Gastroesophageal sphincter (tissue), 4 donors: ENCODE results near the gene ZNF280C. TPM values are rescaled to one million over a fixed set of nuclear protein-coding genes. Genes with fewer than 3 reads are reported as not detected.

Experiments
- ATAC-seq: fragments of 150-250 bp; one replicate; pipeline ENCODE4 v1.9.1; 2016; ENCODE audit warnings: mild to moderate bottlenecking, moderate library complexity
- H3K27ac ChIP-seq, 4 donors: fragments of 200-600 bp; sonication (generic) in 3 of 4; 1 replicate in 3 of 4; 2 replicates in 1 of 4; pipeline ENCODE4 v1.5.1; 2016 to 2019
- H3K27me3 ChIP-seq: fragments of 200-600 bp; sonication (generic); one replicate; pipeline ENCODE4 v1.5.1; 2019
- H3K36me3 ChIP-seq, 2 donors: fragments of 200-600 bp; sonication (generic); one replicate each; pipeline ENCODE4 v1.5.1; 2019; ENCODE audit warnings: control low read depth in 1 of 2
- H3K4me1 ChIP-seq, 3 donors: fragments of 200-600 bp; sonication (generic); 1 replicate in 2 of 3; 2 replicates in 1 of 3; pipeline ENCODE4 v1.5.1; 2016 to 2019; ENCODE audit warnings: control low read depth in 2 of 3
- H3K4me3 ChIP-seq, 2 donors: fragments of 200-600 bp; sonication (generic); one replicate each; pipeline ENCODE4 v1.5.1; 2019; ENCODE audit warnings: mild to moderate bottlenecking in 1 of 2, moderate library complexity in 1 of 2
- H3K9me3 ChIP-seq, 3 donors: fragments of 200-600 bp; sonication (generic); one replicate each; pipeline ENCODE4 v1.5.1; 2017 to 2019; ENCODE audit warnings: control low read depth in 2 of 3
- EP300 ChIP-seq: sonication (generic); formaldehyde crosslinking; IDR thresholded peaks from one replicate; pipeline ENCODE4 v1.6.1; 2017; ENCODE audit warnings: antibody characterized with exemption, mild to moderate bottlenecking
- POLR2A ChIP-seq, 2 donors: fragments of 450-650 bp; IDR thresholded peaks; one replicate each; pipeline ENCODE4 v1.6.1; 2017; ENCODE audit warnings: antibody characterized with exemption in 2 of 2, mild to moderate bottlenecking in 2 of 2, moderate library complexity in 1 of 2
- POLR2AphosphoS5 ChIP-seq: sonication (generic); formaldehyde crosslinking; IDR thresholded peaks from one replicate; pipeline ENCODE4 v1.6.1; 2017; ENCODE audit warnings: antibody characterized with exemption
- WGBS, 2 donors: methylation state at CpG; one replicate each; pipeline ENCODE4 v1.1.5; 2018; ENCODE audit warnings: low coverage in 1 of 2; 5-methylcytosine and 5-hydroxymethylcytosine counted together
- total RNA-seq, 4 donors: library from RNA; depleted of rRNA; stranded (reverse); fragments of >200 nt; gene quantifications; one replicate each; pipeline ENCODE4 v1.1.0, GENCODE V29; 2016
- TF ChIP-seq, protein P1 (sequence below), 4 experiments: fragments of 200-600 bp in 2 of 4; fragments of 450-650 bp in 2 of 4; sonication (generic) in 1 of 4; IDR thresholded peaks; one replicate each; pipeline ENCODE4 v1.5.1; 2017 to 2019; ENCODE audit warnings: antibody characterized with exemption in 4 of 4, mild to moderate bottlenecking in 2 of 4, moderate library complexity in 2 of 4

ZNF280C gene
- total RNA-seq, 4 donors from 2014 or later = 2.7 to 4.6 (median 3.8) TPM

DNA sequence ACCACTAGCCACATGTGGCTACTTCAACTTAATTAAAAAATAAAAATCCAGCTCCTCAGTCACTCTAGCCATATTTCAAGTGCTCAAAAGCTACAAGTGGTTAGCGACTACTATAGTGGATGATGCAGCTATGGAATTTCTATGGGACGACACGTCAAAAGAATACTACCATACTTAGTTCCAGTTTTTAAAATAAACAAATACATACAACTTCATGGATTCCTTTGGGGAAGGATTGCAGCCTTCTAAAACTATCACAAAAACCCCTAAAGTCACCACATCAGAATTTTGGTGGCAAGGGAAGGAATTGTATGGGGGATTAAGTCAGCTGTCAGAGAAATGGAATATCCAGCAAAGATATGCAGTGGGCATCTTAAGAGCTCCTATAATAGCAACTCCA lies 6.5 kb downstream of the ZNF280C start:
- no peaks in the 10 kb centered on the region for H3K36me3 ChIP-seq
- TF ChIP-seq POLR2AphosphoS5 (no peak), EP300 (no peak), POLR2A (IDR thresholded peaks at IDR 0.05) (no peak)
- TF ChIP-seq, protein P1, sequence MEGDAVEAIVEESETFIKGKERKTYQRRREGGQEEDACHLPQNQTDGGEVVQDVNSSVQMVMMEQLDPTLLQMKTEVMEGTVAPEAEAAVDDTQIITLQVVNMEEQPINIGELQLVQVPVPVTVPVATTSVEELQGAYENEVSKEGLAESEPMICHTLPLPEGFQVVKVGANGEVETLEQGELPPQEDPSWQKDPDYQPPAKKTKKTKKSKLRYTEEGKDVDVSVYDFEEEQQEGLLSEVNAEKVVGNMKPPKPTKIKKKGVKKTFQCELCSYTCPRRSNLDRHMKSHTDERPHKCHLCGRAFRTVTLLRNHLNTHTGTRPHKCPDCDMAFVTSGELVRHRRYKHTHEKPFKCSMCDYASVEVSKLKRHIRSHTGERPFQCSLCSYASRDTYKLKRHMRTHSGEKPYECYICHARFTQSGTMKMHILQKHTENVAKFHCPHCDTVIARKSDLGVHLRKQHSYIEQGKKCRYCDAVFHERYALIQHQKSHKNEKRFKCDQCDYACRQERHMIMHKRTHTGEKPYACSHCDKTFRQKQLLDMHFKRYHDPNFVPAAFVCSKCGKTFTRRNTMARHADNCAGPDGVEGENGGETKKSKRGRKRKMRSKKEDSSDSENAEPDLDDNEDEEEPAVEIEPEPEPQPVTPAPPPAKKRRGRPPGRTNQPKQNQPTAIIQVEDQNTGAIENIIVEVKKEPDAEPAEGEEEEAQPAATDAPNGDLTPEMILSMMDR (IDR thresholded peaks at IDR 0.05) = no peak
- no peak for ATAC-seq
- H3K27me3 ChIP-seq = no peaks in the 10 kb centered on the region
- H3K9me3 ChIP-seq = no peaks in the 10 kb centered on the region
- 92 to 100% methylated on average over 2 to 3 of the region's 3 CpGs for WGBS, 2 donors
- no peak overlapping the region for H3K27ac ChIP-seq
- H3K4me1 ChIP-seq = peaks cover 0 to 6% (median 0%) of the 10 kb centered on the region in 3 donors
- no peak overlapping the region for H3K4me3 ChIP-seq

DNA sequence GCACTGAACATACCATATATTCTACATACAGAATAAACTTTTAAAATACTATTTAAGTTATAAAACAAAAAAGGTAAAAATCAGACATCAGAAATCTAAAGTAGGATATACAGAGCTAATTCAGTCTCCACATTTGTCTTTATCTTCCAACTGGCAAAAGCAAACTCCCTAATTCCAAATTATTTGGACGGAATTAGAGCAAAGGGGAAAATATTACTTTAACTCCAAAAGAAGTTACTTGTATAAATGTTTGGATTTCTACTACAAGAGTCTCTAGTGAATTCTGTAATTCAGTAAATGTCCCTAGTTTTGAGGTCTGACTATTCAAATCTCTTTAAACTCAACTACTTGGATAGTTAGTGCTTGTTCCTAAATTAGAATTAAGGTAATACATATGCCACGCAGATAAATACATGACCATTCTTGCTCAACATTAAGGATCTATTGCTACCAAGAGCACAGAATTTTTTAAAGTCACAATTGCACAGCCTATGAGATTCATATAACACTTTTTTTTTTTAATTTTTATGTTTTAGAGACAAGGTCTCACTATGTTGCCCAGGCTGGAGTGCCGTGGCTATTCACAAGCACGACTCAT lies 7.3 kb downstream of the ZNF280C start:
- no peak overlapping the region for H3K27ac ChIP-seq
- ATAC-seq = no peak
- no peak overlapping the region for H3K4me3 ChIP-seq
- H3K36me3 ChIP-seq = no peaks in the 10 kb centered on the region
- H3K9me3 ChIP-seq = no peaks in the 10 kb centered on the region
- TF ChIP-seq, protein P1 (IDR thresholded peaks at IDR 0.05) = no peak
- TF ChIP-seq POLR2AphosphoS5 = no peak
- no peak for TF ChIP-seq POLR2A (IDR thresholded peaks at IDR 0.05)
- no peak for TF ChIP-seq EP300
- H3K27me3 ChIP-seq = no peaks in the 10 kb centered on the region
- WGBS, 2 donors = 68 to 70% methylated on average over 4 of the region's 4 CpGs
- H3K4me1 ChIP-seq = no peaks in the 10 kb centered on the region

DNA sequence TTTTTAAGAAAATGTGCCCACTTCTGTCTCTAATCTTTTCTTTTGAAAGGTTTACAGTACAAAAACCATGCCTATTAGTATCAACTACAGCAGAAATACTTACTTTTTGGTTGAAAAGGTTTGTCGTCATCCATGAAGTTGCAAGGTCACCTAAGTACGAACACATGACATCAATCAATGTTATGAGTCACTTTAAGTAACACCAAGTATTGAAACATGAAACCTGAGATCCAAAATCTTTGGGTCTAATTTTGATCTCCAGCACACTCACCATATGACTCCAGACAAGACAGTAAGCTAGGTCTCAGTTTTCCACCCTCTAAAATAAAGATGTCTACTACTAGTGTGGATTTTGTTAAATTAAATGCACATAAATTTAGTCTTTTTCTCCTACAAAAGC lies 8.4 kb downstream of the ZNF280C start:
- no peaks in the 10 kb centered on the region for H3K9me3 ChIP-seq
- H3K4me3 ChIP-seq = no peak overlapping the region
- H3K4me1 ChIP-seq = no peaks in the 10 kb centered on the region
- H3K36me3 ChIP-seq = peaks cover 0 to 2% of the 10 kb centered on the region in 2 donors
- ATAC-seq = no peak
- no peaks in the 10 kb centered on the region for H3K27me3 ChIP-seq
- H3K27ac ChIP-seq = no peak overlapping the region
- TF ChIP-seq, protein P1 (IDR thresholded peaks at IDR 0.05) = no peak
- TF ChIP-seq POLR2AphosphoS5 (no peak), EP300 (no peak), POLR2A (IDR thresholded peaks at IDR 0.05) (no peak)
- whole genome bisulfite sequencing, 2 donors = 72 to 91% methylated on average over 2 of the region's 2 CpGs

DNA sequence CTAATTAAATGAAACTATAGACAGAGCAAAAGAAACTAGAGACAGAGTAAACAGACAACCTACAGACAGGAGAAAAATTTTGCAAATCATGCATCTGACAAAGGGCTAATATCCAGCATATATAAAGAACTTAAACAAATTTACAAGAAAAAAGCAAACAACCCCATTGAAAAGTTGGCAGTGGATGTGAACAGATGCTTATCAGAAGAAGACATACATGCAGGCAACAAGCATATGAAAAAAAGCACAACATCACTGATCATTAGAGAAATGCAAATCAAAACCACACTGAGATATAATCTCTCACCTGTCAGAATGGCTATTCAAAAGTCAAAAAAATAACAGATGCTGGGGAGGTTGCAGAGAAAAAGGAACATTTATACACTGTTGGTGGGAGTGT lies 14.8 kb downstream of the ZNF280C start:
- H3K9me3 ChIP-seq = no peaks in the 10 kb centered on the region
- no peak overlapping the region for H3K27ac ChIP-seq
- peaks cover 0 to 2% of the 10 kb centered on the region in 2 donors for H3K36me3 ChIP-seq
- no peaks in the 10 kb centered on the region for H3K4me1 ChIP-seq
- ATAC-seq = no peak
- H3K27me3 ChIP-seq = no peaks in the 10 kb centered on the region
- TF ChIP-seq POLR2A (IDR thresholded peaks at IDR 0.05) (no peak), EP300 (no peak), POLR2AphosphoS5 (no peak)
- TF ChIP-seq, protein P1 (IDR thresholded peaks at IDR 0.05) = no peak
- no peak overlapping the region for H3K4me3 ChIP-seq

DNA sequence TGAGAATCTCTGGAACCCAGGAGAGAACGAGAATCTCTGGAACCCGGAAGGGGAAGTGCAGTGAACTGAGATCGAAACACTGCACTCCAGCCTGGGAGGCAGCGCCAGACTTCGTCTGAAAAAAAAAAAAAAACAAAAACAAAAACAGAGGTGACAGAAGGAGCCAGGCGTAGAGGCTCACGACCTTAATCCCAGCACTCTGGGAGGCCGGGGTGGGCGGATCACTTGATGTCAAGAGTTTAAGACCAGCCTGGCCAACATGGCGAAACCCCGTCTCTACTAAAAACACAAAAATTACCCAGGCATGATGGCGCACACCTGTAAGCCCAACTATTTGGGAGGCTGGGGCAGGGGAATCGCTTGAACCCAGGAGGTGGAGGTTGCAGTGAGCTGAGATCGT lies 17.0 kb downstream of the ZNF280C start:
- Histone ChIP-seq H3K9me3 (no peaks in the 10 kb centered on the region), H3K36me3 (peaks cover 0 to 2% of the 10 kb centered on the region in 2 donors), H3K4me1 (no peaks in the 10 kb centered on the region), H3K4me3 (no peak overlapping the region), H3K27me3 (no peaks in the 10 kb centered on the region), H3K27ac (no peak overlapping the region)
- 87 to 88% methylated on average over 3 to 7 of the region's 14 CpGs for WGBS, 2 donors
- TF ChIP-seq POLR2AphosphoS5 (no peak), EP300 (no peak), POLR2A (IDR thresholded peaks at IDR 0.05) (no peak)
- TF ChIP-seq, protein P1 (IDR thresholded peaks at IDR 0.05) = no peak
- no peak for ATAC-seq
